DMS79 (cell line): ENCODE results near the gene MOBP.
"Not testable (repeated sequence)": the region's sequence is repeated elsewhere in the genome, so short reads cannot be mapped to it uniquely, and the experiment has no call there.

ENCODE experiments used
- DNase-seq: peaks from one replicate; lab custom pipeline; 2025; lab: John Stamatoyannopoulos, UW

The MOBP gene

GRCh38 chr3:39453134-39453533, 14.3 kb upstream of the MOBP start:
- DNase-seq: no peak

DNA sequence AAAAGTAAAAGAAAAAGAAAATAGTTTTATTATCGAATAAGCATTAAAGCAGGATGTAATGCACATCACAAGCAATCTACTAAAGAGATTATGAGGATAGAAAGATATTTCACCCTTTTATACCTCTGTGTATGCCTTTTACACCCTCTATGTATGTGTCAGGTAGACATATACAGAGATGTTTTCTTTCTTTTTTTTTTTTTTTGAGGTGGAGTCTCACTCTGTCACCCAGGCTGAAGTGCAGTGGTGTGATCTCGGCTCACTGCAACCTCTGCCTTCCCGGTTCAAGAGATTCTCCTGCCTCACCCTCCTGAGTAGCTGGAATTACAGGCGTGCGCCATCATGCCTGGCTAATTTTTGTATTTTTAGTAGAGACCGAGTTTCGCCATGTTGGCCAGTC, 13.6 kb upstream of the MOBP start:
- not testable (repeated sequence) for DNase-seq

DNA sequence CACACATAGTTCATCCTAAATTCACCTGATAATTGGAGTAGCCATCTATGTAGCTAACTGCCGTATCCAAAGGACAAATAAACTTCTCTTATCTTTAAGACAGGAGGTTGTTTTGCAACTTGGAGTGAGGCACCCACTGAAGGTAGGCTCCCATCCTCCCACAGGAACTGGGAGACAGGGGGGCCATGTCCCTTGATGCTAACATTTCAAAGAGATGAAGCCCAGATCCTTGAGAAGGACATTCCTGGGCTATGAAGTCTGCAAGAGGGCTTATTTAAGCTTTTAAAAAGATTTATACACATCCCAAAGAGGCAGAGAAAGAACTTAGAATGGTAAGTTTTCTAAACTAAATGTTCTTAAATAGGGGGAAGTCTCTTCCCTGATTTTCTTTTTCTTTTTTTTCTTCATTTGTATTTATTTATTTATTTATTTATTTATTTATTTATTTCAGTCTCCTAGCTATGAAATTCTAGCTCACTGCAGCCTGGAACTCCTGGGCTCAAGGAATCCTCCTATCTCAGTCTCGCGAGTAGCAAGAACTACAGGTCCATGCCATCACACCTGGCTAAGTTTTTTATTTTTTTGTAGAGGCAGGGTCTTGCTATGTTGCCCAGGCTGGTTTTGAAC, 12.8 kb upstream of the MOBP start:
- DNase-seq: no peak

DNA sequence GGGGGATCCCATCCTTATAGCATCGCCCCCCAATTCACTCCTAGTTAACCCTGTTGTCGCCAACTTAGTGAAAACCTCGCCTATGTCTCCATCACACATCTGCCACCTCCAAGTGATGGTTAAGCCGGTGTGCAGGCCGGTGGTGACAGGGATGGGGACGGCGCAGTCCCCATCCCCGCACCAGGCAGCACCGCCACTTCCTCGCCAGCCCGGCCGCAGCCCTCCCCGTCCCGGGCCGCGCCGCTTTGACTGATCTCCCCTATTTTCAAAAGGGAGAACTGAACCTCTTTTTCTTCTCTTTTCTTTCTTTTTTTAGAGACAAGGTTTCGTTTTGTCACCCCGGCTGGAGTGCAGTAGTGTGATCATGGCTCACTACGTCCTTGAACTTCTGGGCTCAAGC, 11.3 kb upstream of the MOBP start:
- DNase-seq: no peak

GRCh38 chr3:39457361-39457760, 10.1 kb upstream of the MOBP start:
- no peak for DNase-seq

- not testable (repeated sequence) for DNase-seq
Measured at GRCh38 chr3:39458579-39458978, 8.9 kb upstream of the MOBP start.

- DNase-seq: no peak
Measured at GRCh38 chr3:39460677-39461076, 6.8 kb upstream of the MOBP start.

DNA sequence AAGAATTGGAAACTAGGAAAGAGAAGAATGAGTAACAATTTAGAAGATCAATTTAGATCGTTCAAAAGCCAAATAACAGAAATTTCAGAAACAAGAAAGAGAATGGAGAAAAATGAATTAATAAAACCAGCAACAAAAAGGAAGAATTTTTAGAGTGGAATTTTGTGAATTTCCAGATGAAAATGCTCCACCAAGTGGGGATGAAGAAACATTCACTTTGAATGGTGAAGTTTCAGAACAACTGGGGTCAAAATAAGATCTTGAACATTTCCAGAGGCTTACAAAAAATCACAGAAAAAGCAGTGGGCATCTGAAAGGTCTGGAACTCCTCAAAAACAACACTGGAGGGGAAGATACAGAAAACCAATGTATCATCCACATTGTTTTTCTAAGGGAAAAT, 4.2 kb upstream of the MOBP start:
- no peak for DNase-seq

GRCh38 chr3:39466988-39467387, 492 bp upstream of the MOBP start:
- no peak for DNase-seq

DNA sequence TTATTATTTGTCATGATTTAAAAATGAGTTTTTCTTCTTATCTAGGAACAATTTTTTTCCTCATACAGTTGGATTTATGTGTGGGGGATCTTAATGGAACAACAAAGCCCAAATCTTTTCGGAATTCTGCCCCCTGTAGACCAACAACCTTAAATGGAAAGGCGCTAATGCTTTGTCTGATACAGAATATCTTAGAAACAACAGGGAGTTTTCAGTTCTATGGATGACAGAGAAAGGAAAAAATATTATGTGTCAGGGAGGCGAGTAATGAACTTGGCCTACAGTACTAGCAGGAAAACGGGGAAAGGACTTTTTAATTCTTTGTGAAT, 592 bp downstream of the MOBP start:
- no peak for DNase-seq

DNA sequence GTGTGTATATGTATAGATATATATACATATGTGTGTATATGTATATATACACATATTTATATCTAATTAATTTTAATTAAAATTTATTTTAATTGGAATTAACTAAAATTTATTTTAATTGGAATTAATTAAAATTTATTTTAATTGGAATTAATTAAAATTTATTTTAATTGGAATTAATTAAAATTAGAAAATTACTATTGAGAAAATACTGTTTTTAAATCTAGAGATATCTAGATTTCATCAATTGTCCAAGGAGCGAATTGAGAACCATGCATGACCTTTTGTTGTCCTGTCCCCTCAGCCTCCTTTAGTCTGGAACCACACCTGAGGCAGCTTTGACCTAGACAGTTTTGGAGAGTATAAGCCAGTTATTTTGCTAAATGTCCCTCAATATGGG, 1.8 kb downstream of the MOBP start:
- DNase-seq: no peak

DNA sequence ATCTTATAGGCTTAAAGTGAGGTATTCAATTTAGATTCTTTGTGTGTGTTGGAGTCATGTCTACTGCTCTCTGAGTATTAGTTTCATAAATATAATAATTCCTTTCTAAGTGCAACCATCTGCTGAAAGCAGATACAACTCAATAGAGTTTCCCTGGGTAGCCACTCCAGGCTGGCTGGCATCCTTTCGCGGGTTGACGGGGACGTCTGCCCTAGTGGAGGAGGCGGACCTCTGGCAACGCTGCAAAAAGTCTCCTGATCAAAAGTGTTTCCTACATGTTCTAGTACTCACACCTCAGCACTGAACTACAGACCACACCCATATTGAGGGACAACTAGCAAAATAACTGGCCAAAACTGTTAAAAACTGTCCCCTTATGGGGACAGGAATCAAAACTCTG, 2.5 kb downstream of the MOBP start:
- DNase-seq: no peak

DNA sequence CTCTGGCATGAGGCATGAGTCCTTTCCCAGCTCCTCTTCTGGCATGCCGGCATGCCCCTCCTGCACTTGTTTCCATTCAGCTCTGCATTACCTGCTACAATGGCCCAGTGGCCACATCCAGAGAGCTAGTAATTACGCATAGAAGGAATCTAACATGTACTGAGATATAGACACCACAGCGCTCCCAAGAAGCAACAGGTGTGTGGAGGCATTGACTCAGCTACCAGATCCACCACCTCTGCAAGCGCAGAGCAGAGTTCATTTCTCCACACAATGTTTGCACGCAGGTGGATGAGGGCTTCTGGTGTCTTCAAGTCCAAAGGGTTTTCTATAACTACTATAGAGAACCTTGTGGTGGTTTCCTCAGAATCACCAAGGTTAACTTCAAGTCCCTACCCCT, 4.2 kb downstream of the MOBP start:
- no peak for DNase-seq

- DNase-seq: no peak
Measured at GRCh38 chr3:39473452-39474125, 6.1 kb downstream of the MOBP start.

DNA sequence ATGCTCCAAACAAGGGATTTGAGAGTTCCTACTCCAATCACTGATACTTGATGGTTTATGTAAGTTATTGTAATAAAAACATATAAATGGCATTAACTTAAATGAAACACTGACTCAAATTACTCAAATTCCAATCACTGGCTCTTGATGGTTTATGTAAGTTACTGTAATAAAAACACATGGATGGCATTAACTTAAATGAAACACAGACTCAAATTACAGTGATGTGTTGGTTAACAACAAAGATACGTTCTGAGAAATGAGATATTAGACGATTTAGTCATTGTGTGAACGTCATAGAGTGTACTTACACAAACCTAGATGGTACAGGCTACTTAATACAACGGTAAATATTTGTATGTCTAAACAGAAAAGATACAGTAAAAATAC, 6.6 kb downstream of the MOBP start:
- no peak for DNase-seq

GRCh38 chr3:39476783-39477182, 9.3 kb downstream of the MOBP start:
- no peak for DNase-seq

GRCh38 chr3:39478226-39478625, 10.7 kb downstream of the MOBP start:
- DNase-seq: no peak

DNA sequence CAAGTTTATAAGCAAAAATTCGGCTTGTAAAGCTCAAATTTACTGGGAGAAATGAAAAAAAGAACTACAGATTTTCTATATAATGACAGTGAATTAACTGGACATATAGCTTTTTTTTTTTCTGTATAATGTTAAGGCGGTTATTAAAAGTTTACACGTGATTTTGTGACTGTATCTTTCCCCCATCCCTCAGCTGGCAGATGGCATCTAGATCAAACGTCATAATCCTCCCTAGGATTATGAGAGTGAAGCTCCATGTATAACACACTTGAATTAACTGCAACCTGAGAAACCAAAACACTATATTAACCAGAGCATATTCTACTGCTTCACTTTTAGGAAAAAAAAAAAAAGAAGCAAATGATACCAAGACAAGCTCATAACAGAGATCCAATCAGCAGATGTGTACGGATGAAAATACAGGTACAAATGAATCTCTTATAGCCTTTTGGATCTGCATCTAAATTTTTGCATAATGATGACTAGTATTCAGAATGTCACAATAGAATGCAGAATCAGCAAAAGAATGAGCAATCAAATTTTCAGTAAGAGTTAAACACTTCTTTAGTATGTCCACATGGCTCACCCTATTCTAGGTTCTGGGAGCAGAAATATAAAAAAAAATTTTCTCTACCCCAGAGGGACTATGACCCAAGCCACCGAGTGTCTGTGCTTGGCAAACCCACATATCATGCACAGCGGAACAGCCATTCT, 12.4 kb downstream of the MOBP start:
- no peak for DNase-seq

DNA sequence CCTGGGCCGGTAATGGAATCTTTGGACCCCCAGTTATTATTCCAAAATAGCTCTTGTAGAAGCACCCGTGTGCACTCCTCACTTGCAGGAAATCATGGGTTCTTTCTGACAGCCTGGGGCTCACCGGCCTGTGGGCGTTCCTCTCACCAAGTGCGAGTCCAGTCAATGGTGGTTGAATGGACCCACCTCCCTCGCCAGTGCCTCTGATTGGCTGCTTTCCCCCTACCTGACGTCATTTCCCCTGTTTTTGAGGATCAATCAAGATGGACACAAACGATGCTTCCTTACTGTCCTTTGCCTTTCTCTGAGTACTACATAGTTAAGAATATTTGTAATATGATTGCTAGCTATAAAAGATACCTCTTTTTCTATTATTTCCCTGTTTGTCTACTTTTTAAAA, 18.1 kb downstream of the MOBP start:
- no peak for DNase-seq

DNA sequence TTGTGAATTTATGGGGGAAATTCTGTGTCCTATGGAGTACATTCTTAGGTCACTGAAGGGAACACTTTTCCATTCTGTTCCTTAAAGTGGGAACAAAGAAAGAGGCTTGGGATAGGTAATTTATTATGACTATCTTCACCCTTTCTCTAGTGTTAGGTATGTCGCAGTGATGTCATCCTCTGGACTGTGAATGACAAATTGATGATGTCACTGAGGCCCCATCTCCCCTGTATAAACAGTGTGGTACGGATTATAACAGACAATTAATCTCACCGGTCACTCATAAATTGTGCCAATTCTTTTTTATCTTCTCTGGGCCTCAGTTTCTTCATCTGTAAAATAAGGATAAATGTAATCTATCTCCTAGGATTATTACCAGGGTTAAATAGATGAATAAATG, 23.5 kb downstream of the MOBP start:
- no peak for DNase-seq

DNA sequence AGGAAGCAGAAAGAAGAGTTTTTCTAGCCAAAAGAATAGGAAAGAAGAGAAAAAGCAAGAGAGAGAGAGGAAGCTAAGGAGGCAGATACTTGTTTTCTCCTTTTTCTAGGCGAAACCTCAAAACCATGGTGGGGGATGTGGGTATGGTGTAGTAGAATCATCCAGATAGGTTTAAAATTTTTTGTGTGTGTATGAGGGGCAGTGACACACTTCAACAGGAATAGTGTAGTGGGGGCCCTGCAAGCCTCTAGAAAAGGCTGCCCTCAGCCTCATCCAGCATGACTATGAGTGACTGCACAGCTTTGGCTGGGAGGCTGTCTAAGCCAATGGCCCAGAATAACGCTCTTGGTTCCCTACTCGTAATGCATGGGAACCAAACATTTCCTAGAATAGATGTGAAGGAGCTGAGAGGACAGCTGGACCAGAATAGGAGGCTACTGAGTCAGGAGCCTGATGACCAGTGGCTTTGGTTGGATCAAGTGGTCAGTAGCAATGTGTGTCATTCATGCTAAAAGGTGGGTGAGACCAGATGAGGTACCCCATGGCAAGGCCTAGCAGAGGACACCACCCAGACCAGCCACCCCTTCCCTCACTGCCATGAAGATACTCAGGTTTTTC, 24.4 kb downstream of the MOBP start:
- no peak for DNase-seq

DNA sequence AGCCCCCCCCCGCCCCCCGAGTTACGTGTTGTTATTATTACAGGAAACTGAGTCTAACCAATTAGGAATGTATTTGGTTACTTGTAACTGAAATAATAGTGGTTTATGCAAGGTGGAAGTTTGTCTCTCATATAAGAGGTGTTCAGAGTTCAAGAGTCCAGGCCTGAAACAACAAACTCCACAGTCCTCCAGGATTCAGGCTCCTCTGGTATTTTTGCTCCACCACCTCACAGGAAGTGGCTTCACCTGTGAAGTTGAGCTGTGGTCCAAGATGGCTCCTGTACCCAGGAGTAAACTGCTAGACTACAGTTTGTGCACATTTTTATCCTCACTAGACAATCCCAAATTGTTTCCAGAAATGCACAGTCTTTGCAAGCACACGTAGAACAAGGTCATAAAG, 27.3 kb downstream of the MOBP start:
- no peak for DNase-seq

DNA sequence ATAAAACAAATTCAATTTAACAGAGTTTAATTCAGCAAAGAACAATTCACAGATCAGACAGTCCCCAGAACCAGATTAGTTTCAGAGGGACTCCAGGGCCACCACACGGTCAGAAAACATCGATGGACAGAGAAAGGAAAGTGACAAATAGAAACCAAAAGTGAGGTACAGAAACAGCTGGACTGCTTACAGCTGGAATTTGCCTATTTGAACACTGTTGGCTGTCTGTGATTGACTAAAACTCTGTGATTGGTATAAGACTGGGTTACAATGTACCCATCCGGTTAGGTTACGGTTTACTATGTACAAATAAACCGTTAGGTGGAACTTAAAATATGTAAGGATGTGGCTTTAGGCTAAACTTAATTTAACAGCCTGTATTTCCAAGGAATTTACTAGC, 30.3 kb downstream of the MOBP start:
- DNase-seq: no peak
